ES-I3 (cell line): Measurements from ENCODE around the gene TAF7.
"Not testable (repeated sequence)": the region's sequence is repeated elsewhere in the genome, so short reads cannot be mapped to it uniquely, and the experiment has no call there.

Experiments
- H3K36me3 ChIP-seq: 2 replicates; pipeline ENCODE4 v1.6.1; 2013; ENCODE audit warnings: mild to moderate bottlenecking, low read length, control low read depth, moderate library complexity; ENCODE audit not compliant: insufficient read depth
- H3K4me1 ChIP-seq: 2 replicates; pipeline ENCODE4 v1.6.1; 2013; ENCODE audit warnings: mild to moderate bottlenecking, control low read depth, low read length; ENCODE audit not compliant: insufficient read depth
- H3K9ac ChIP-seq: 2 replicates; pipeline ENCODE4 v1.6.1; 2013; ENCODE audit warnings: low read depth, mild to moderate bottlenecking, low read length, moderate library complexity
- H3K9me3 ChIP-seq: 2 replicates; pipeline ENCODE4 v1.6.1; 2013; ENCODE audit warnings: mild to moderate bottlenecking, low read length, moderate library complexity; ENCODE audit not compliant: control insufficient read depth, insufficient read depth

The TAF7 gene

GRCh38 chr5:141346017-141346416 is 25.4 kb upstream of the TAF7 start:
- not testable (repeated sequence) for H3K36me3 ChIP-seq, H3K4me1 ChIP-seq, H3K9me3 ChIP-seq, H3K9ac ChIP-seq

GRCh38 chr5:141345327-141345726 is 24.7 kb upstream of the TAF7 start:
- Histone ChIP-seq H3K9me3 (peaks cover 2% of the 10 kb centered on the region; the same call in 1 of the 2 replicates), H3K9ac (no peak overlapping the region), H3K4me1 (no peaks in the 10 kb centered on the region), H3K36me3 (no peaks in the 10 kb centered on the region)

GRCh38 chr5:141343953-141344463 is 23.4 kb upstream of the TAF7 start:
- H3K9ac ChIP-seq, result no peak overlapping the region
- H3K9me3 ChIP-seq, result peaks cover 6% of the 10 kb centered on the region; the same call in 1 of the 2 replicates
- no peaks in the 10 kb centered on the region for H3K4me1 ChIP-seq
- H3K36me3 ChIP-seq, result no peaks in the 10 kb centered on the region

- Histone ChIP-seq H3K4me1 (no peaks in the 10 kb centered on the region), H3K9me3 (peaks cover 6% of the 10 kb centered on the region; the same call in 1 of the 2 replicates), H3K36me3 (no peaks in the 10 kb centered on the region), H3K9ac (no peak within 1 kb of the TSS)
These were observed 22.8 kb upstream of the TAF7 start, which contains the start of gene PCDHGA3 for GRCh38 chr5:141343242-141343952. PCDHGA3 (plus strand) TSS chr5:141343829; CDS start chr5:141344034, 205 bp downstream.

- Histone ChIP-seq H3K9ac (no peak overlapping the region), H3K9me3 (peaks cover 6% of the 10 kb centered on the region; the same call in 1 of the 2 replicates), H3K36me3 (no peaks in the 10 kb centered on the region), H3K4me1 (no peaks in the 10 kb centered on the region)
These were observed 22.2 kb upstream of the TAF7 start for GRCh38 chr5:141342773-141343172.

- H3K9me3 ChIP-seq, H3K4me1 ChIP-seq, H3K9ac ChIP-seq, H3K36me3 ChIP-seq: not testable (repeated sequence)
These were observed 20.3 kb upstream of the TAF7 start for GRCh38 chr5:141340781-141341354.

- Histone ChIP-seq H3K9me3 (peaks cover 4% of the 10 kb centered on the region; the same call in 1 of the 2 replicates), H3K9ac (no peak within 1 kb of the TSS), H3K36me3 (no peaks in the 10 kb centered on the region; the same call in 1 of the 2 replicates), H3K4me1 (no peaks in the 10 kb centered on the region)
These were observed 18.1 kb upstream of the TAF7 start, which contains the start of gene PCDHGA2 for GRCh38 chr5:141338538-141339306. PCDHGA2 (plus strand) TSS chr5:141338760.

- not testable (repeated sequence) for H3K9me3 ChIP-seq, H3K4me1 ChIP-seq, H3K9ac ChIP-seq, H3K36me3 ChIP-seq
These were observed 12.0 kb upstream of the TAF7 start for GRCh38 chr5:141332571-141332970.

GRCh38 chr5:141330299-141331080 is 9.9 kb upstream of the TAF7 start, which contains the start of gene PCDHGA1:
PCDHGA1 (plus strand) TSS chr5:141330514.
- no peaks in the 10 kb centered on the region; the same call in none of the 2 replicates for H3K9me3 ChIP-seq
- no peaks in the 10 kb centered on the region for H3K4me1 ChIP-seq
- no peak within 1 kb of the TSS; the same call in 1 of the 2 replicates for H3K9ac ChIP-seq
- H3K36me3 ChIP-seq, result no peaks in the 10 kb centered on the region; the same call in 1 of the 2 replicates

- Histone ChIP-seq H3K36me3 (no peaks in the 10 kb centered on the region), H3K9ac (no peak overlapping the region), H3K9me3 (no peaks in the 10 kb centered on the region; the same call in none of the 2 replicates), H3K4me1 (no peaks in the 10 kb centered on the region)
These were observed 7.6 kb upstream of the TAF7 start for GRCh38 chr5:141328231-141328630.

- H3K4me1 ChIP-seq, result no peaks in the 10 kb centered on the region
- peak overlapping the region; percentile 78 for H3K9ac ChIP-seq
- H3K9me3 ChIP-seq, result no peaks in the 10 kb centered on the region; the same call in 1 of the 2 replicates
- no peaks in the 10 kb centered on the region for H3K36me3 ChIP-seq
These were observed 5.7 kb upstream of the TAF7 start for GRCh38 chr5:141326088-141326854.

- H3K9me3 ChIP-seq, result peaks cover 20% of the 10 kb centered on the region
- no peak overlapping the region for H3K9ac ChIP-seq
- H3K36me3 ChIP-seq, result peaks cover 17% of the 10 kb centered on the region
- no peaks in the 10 kb centered on the region; the same call in 1 of the 2 replicates for H3K4me1 ChIP-seq
These were observed 1.7 kb upstream of the TAF7 start for GRCh38 chr5:141322261-141322660.

- H3K4me1 ChIP-seq, result no peaks in the 10 kb centered on the region; the same call in 1 of the 2 replicates
- H3K9me3 ChIP-seq, result peaks cover 20% of the 10 kb centered on the region
- peaks cover 17% of the 10 kb centered on the region for H3K36me3 ChIP-seq
- peak overlapping the region; percentile 99 for H3K9ac ChIP-seq
These were observed 885 bp downstream of the TAF7 start for GRCh38 chr5:141319699-141320098.
